WTC11 (cell line): ENCODE results near the gene DMD.

Experiments
- CTCF ChIP-seq: fragments of 200-600 bp; IDR thresholded peaks from 2 replicates; pipeline ENCODE4 v1.8.0; 2022; ENCODE audit warnings: antibody characterized with exemption
- ESRRA ChIP-seq: sonication (generic); formaldehyde crosslinking; IDR thresholded peaks from 2 replicates; pipeline ENCODE4 v1.8.1; 2022; ENCODE audit warnings: mild to moderate bottlenecking, missing genetic modification reagents, borderline replicate concordance

- no peak for TF ChIP-seq CTCF
- no peak for TF ChIP-seq ESRRA
Observed at GRCh38 chrX:31301203-31301602, 1910.1 kb downstream of the DMD start.
